Endometrial microvascular endothelial cells (primary cell): ENCODE results near the gene MCOLN1. TPM values are rescaled to one million over a fixed set of nuclear protein-coding genes. Genes with fewer than 3 reads are reported as not detected.

Experiments
- in situ Hi-C: cut with HindIII; loops from 2 replicates; pipeline ENCODE4 v1.10.0; 2017; ENCODE audit warnings: low sequenced_read_pairs, low pct_unique_long_range_greater_than_20kb; ENCODE audit errors: inconsistent ontology term
- total RNA-seq: library from RNA; depleted of rRNA; stranded (reverse); fragments of >200 nt; gene quantifications from one replicate; pipeline ENCODE4 v1.2.3, GENCODE V29; 2015; ENCODE audit errors: inconsistent ontology term

Gene MCOLN1
- total RNA-seq, 1 donor from 2014 or later: 4.6 TPM

DNA sequence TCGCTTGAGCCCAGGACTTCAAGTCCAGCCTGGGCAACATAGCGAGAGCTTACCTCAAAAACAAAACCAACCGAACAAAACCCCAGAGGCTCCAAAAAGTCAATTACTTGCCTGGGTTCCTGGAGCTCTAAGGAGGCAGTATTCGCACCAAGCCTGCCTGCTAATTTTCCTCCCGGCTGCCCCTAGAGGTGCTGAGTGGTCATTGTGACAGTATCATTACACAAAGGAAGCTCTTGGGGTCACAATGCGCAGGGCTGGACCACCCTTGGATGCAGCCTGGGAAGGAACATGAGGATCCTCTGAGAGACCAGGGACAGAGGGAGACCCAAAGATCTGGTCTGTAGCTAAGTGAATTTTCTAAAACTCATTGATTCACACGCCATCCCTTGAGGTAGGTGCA is 25.1 kb upstream of the MCOLN1 start:
- in situ Hi-C loops: no loop called here

DNA sequence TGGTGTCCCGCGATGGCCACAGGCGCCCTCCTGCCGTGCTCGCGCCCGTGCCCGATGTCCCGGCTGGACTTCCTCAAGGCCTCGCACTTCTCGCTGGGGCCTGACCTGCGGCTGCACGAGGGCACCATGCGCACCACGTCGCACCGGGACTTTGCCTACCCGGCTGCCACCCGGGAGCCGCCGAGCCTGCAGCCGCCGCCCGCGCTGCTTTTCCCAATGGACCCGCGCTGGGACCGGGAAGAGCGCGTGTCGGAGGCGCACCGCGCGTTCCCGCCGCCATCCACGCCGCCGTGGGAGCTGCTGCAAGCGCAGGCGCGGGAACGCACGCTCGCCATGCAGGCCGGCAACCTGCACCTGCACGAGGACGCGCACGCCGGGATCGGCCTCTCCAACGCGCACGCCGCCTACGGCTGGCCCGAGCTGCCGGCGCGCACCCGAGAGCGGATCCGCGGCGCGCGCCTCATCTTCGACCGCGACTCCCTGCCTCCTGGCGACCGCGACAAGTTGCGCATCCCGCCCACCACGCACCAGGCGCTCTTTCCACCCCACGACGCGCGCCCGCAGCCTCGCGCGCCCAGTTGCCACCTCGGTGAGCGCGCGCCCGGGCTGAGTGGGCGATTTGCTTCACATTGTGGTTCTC is 21.5 kb upstream of the MCOLN1 start:
- in situ Hi-C loops: no loop called here

DNA sequence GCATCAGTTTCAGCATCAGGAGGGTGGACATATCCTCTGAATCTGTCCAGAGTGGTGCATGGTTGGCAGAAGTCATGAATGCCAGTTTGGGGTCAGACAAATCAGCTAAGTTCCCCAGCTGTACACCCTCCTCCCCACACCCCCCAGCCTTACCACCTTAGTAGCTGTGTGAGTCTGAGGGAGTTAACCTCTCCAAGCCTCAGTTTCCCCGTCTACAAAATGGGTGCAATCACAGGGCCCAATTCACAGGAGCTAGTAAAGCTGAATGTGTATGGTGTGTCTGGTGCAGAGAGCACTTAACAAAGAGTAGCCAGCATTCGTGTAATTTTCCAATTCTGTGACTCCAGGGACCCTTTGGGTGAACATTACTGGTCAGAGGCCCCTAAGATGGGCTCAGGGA is 19.9 kb upstream of the MCOLN1 start:
- in situ Hi-C loops: no loop called here

- in situ Hi-C loops: no loop called here
Measured at GRCh38 chr19:7504684-7505083, 17.7 kb upstream of the MCOLN1 start.

DNA sequence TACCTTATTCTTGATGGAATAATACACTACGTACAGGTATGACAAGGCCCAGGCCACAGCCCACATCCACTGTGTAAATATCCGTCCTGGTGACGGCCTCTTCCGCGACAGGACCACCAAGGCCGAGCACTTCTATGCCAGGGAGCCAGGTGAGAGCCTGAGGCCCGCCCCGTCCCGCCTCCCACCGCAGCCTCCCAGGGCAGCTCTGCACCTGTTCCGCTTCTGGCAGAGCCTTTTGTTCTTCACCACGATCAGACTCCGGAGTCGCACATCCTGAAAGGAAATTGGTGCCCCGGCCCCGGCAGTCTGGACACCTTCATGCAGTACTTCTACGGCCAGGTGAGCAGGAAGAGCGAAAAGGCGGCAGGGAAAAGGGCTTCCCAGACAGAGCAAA is 17.1 kb upstream of the MCOLN1 start:
- in situ Hi-C loops: no loop called here

GRCh38 chr19:7505682-7506384 is 16.6 kb upstream of the MCOLN1 start:
- in situ Hi-C loops: no loop called here

GRCh38 chr19:7506385-7507328 is 15.8 kb upstream of the MCOLN1 start:
- in situ Hi-C loops: no loop called here

DNA sequence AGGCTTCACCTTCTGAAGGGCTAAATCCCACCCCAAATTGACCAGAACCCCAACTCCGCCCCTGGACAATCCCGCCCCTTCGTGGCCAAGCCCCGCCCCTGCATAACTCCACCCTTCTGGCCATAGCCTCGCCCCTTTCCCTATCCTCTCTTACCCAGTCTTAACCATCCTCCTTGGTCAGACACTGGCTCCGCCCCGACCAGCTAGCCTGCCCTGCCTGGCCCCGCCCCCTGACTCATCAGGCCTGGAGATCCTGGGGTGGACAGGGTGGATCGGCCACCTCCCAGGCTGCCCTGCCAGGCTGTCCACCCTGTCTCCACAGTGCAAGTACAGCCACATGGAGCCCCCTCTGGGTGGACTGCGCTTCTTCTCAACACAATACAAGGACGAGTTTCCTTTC is 14.5 kb upstream of the MCOLN1 start:
- in situ Hi-C loops: no loop called here

DNA sequence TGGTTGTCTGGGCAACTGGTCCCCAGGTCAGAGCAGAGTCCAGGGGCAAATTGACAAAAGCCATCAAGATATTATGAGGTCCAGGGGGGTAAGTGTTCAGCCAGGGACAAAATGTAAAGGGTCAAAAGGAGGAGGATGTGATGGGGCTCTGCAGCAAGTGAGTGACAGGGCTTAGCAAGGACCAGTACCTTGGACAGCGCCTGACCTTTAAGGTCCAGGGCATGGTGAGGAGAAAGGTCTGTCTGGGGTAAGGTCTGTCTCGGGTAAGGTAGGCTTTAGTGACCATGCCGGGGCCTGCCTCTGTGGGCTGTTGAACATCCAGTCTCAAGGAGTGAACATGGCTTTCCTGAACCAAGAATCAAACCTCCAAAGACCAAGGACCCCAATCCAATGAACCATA is 12.8 kb upstream of the MCOLN1 start:
- in situ Hi-C loops: no loop called here

DNA sequence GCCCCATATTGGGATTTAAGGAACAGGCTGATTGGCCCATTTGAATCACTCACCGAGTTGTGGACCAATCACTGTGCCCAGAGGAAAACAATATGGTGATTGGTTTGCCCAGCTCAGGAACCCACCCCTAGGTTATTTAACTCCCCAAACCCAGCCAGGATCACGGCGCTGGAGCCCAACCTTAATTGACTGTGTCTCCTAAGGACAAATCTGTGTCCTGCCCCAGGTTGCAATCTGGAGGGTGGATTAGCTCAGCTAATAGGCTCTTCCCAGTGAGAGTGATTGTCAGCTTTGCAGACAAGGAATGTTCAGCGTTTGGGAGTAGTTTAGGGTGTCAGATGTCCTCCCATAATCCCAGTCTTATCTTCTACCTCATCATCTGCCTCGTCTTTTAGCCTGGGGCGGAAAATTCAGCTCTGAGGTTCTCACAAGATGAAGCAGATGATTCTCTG is 10.0 kb upstream of the MCOLN1 start:
- in situ Hi-C loops: no loop called here

GRCh38 chr19:7513809-7514642 is 8.4 kb upstream of the MCOLN1 start:
- in situ Hi-C loops: no loop called here

GRCh38 chr19:7515110-7515644 is 7.2 kb upstream of the MCOLN1 start:
- in situ Hi-C loops: no loop called here

- in situ Hi-C loops: no loop called here
Measured at GRCh38 chr19:7515645-7516151, 6.7 kb upstream of the MCOLN1 start, which contains the start of gene ZNF358. TSS of gene ZNF358 (plus strand) at chr19:7516103. CDS start at chr19:7519243, 3,140 bp downstream.

- in situ Hi-C loops: no loop called here
Measured at GRCh38 chr19:7516333-7516732, 6.1 kb upstream of the MCOLN1 start.

- in situ Hi-C loops: no loop called here
Measured at GRCh38 chr19:7516878-7517277, 5.5 kb upstream of the MCOLN1 start.

GRCh38 chr19:7519361-7520130 is 2.9 kb upstream of the MCOLN1 start:
- in situ Hi-C loops: no loop called here

DNA sequence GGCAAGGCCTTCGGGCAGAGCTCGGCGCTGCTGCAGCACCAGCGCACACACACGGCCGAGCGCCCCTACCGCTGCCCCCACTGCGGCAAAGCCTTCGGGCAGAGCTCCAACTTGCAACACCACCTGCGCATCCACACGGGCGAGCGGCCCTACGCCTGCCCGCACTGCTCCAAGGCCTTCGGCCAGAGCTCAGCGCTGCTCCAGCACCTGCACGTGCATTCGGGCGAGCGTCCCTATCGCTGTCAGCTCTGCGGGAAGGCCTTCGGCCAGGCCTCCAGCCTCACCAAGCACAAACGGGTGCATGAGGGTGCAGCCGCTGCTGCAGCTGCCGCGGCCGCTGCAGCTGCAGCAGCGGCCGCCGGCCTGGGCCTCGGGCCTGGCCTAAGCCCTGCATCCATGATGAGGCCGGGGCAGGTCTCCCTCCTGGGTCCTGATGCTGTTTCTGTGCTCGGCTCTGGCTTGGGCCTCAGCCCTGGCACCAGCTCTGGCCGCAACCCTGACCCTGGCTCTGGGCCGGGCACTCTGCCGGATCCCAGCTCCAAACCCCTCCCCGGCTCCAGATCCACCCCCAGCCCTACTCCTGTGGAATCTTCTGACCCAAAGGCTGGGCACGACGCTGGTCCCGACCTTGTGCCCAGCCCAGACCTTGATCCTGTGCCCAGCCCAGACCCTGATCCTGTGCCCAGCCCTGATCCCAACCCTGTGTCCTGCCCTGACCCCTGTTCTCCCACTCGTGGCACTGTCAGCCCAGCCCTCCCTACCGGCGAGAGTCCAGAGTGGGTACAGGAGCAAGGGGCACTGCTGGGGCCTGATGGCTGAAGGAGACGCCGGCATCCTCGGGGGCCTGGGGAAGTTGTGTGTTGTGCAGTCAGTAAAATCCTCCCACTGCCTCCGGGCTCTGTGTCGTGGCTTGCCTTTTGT is 2.0 kb upstream of the MCOLN1 start:
- in situ Hi-C loops: no loop called here
